ENCODE data around the gene EFCC1.

Gene EFCC1

DNA sequence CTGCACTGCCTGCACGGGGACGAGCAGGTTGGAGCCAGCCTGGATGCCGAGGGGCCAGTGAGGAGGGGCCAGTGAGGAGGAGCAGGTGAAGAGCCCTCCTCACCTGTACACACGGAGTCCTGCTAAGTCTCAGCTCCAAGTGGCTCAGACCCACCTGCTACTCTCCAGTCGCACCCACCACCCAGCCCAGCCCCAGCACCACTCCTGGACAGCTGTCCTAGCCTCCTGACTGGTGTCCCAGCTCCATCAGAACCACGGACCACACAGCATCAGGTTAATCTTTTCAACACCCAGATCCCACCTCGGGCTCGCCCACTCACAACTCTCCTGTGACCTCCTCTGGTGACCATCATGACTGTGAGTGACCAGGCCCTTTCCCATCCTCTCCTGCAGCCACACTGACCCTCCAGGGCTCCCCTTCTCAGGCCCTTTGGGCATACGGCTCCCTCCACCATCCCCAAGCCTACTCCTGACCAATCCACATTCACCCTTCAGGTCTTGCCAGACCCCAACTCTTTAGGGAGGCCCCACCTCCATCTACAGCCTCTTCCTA is 13.8 kb downstream of the EFCC1 start:
- no peak for TF ChIP-seq EZH2phosphoT487 (IDR thresholded peaks at IDR 0.05; ENCODE audit: borderline replicate concordance, low read length)
- TF ChIP-seq, protein P1, sequence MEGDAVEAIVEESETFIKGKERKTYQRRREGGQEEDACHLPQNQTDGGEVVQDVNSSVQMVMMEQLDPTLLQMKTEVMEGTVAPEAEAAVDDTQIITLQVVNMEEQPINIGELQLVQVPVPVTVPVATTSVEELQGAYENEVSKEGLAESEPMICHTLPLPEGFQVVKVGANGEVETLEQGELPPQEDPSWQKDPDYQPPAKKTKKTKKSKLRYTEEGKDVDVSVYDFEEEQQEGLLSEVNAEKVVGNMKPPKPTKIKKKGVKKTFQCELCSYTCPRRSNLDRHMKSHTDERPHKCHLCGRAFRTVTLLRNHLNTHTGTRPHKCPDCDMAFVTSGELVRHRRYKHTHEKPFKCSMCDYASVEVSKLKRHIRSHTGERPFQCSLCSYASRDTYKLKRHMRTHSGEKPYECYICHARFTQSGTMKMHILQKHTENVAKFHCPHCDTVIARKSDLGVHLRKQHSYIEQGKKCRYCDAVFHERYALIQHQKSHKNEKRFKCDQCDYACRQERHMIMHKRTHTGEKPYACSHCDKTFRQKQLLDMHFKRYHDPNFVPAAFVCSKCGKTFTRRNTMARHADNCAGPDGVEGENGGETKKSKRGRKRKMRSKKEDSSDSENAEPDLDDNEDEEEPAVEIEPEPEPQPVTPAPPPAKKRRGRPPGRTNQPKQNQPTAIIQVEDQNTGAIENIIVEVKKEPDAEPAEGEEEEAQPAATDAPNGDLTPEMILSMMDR (IDR thresholded peaks at IDR 0.05; ENCODE audit: low read depth, low read length, poor library complexity, severe bottlenecking): no peak
- Histone ChIP-seq H3K9me2 (replicated peaks; ENCODE audit: control insufficient read depth, low read length) (no peaks in the 10 kb centered on the region), H3K9me3 (ENCODE audit: control insufficient read depth, insufficient read depth, low read length) (no peaks in the 10 kb centered on the region), H3F3A (ENCODE audit: control insufficient read depth, insufficient read depth) (no peaks in the 10 kb centered on the region), H3K36me3 (ENCODE audit: control insufficient read depth, low read length) (no peaks in the 10 kb centered on the region), H3K27ac (ENCODE audit: low read depth, low read length) (no peak overlapping the region), H4K20me1 (ENCODE audit: control insufficient read depth, insufficient read depth, low read depth, low read length) (no peaks in the 10 kb centered on the region), H3K4me3 (ENCODE audit: low read length) (no peak overlapping the region), H3K4me2 (ENCODE audit: low read length) (no peak overlapping the region), H3K79me2 (ENCODE audit: control insufficient read depth, low read length) (no peaks in the 10 kb centered on the region), H3K4me1 (ENCODE audit: control insufficient read depth, low read length) (peaks cover 30% of the 10 kb centered on the region), H3K27me3 (ENCODE audit: control insufficient read depth, low read length) (no peaks in the 10 kb centered on the region)

DNA sequence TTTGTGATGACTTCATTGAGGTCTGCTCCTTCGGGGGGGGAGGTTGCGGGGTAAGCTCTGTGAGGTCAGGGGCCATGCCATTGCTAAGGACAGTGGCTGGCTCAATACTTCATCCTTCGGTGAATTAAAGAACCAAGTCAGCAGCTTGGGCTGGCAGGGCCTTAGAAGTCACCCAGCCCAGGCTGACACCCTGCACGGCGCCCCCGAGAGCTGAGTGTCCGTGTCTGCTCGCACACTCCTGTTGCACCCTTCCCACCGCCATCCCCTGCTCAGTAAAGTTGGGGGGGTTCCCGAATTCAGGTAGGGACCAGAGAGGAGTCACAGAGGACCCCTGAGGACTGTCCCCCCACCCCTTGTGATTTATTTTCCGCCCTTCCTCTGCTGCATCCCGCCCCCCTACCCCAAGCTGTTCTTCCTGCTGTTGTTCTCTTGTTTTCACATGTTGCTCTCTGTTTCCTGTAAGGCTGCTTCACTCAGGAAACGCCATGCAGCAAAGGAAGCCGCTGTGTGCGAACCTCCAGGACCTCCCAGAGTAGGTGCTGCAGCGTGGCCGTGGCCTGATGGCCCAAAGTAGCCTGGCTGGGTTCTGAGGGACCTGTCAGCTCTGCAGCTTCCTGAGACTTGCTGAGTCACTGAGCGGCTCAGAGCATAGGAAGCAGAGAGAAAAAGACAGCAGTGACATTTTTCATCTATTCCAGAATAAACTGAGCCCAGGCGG is 14.4 kb downstream of the EFCC1 start:
- Histone ChIP-seq H3K27ac (ENCODE audit: low read depth, low read length) (peak overlapping the region; percentile 47), H3K4me3 (ENCODE audit: low read length) (peak overlapping the region; percentile 46), H3K4me1 (ENCODE audit: control insufficient read depth, low read length) (peaks cover 30% of the 10 kb centered on the region), H3K27me3 (ENCODE audit: control insufficient read depth, low read length) (no peaks in the 10 kb centered on the region), H3K9me3 (ENCODE audit: control insufficient read depth, insufficient read depth, low read length) (no peaks in the 10 kb centered on the region), H3K36me3 (ENCODE audit: control insufficient read depth, low read length) (no peaks in the 10 kb centered on the region), H3K9me2 (replicated peaks; ENCODE audit: control insufficient read depth, low read length) (no peaks in the 10 kb centered on the region), H3K4me2 (ENCODE audit: low read length) (peak overlapping the region; percentile 63), H4K20me1 (ENCODE audit: control insufficient read depth, insufficient read depth, low read depth, low read length) (no peaks in the 10 kb centered on the region), H3F3A (ENCODE audit: control insufficient read depth, insufficient read depth) (no peaks in the 10 kb centered on the region), H3K79me2 (ENCODE audit: control insufficient read depth, low read length) (no peaks in the 10 kb centered on the region)
- TF ChIP-seq, protein P1 (IDR thresholded peaks at IDR 0.05; ENCODE audit: low read depth, low read length, poor library complexity, severe bottlenecking): no peak
- TF ChIP-seq EZH2phosphoT487 (IDR thresholded peaks at IDR 0.05; ENCODE audit: borderline replicate concordance, low read length): no peak

DNA sequence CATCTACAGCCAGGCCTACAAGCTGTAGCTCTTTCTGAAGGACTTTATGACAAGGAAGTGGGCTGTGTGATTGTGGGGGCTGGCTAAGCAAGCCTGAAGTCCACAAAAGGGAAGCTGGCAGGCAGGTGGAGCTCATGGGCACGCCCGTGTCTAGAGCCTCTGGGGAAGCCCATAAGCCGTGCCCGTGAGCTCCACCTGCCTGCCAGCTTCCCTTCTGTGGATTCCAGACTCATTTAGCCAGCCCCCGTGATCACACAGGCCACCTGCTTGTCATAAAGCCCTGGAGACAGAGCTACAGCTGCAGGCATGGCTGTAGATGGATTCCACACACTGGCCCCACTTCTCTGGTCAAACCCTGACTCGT is 15.2 kb downstream of the EFCC1 start:
- Histone ChIP-seq H3F3A (ENCODE audit: control insufficient read depth, insufficient read depth) (no peaks in the 10 kb centered on the region), H3K9me2 (replicated peaks; ENCODE audit: control insufficient read depth, low read length) (no peaks in the 10 kb centered on the region), H3K9me3 (ENCODE audit: control insufficient read depth, insufficient read depth, low read length) (no peaks in the 10 kb centered on the region), H3K4me2 (ENCODE audit: low read length) (peak overlapping the region; percentile 63), H3K4me1 (ENCODE audit: control insufficient read depth, low read length) (peaks cover 30% of the 10 kb centered on the region), H3K4me3 (ENCODE audit: low read length) (peak overlapping the region; percentile 46), H3K27ac (ENCODE audit: low read depth, low read length) (peak overlapping the region; percentile 47), H3K36me3 (ENCODE audit: control insufficient read depth, low read length) (no peaks in the 10 kb centered on the region), H3K27me3 (ENCODE audit: control insufficient read depth, low read length) (no peaks in the 10 kb centered on the region), H3K79me2 (ENCODE audit: control insufficient read depth, low read length) (no peaks in the 10 kb centered on the region), H4K20me1 (ENCODE audit: control insufficient read depth, insufficient read depth, low read depth, low read length) (no peaks in the 10 kb centered on the region)
- TF ChIP-seq EZH2phosphoT487 (IDR thresholded peaks at IDR 0.05; ENCODE audit: borderline replicate concordance, low read length): no peak
- TF ChIP-seq, protein P1 (IDR thresholded peaks at IDR 0.05; ENCODE audit: low read depth, low read length, poor library complexity, severe bottlenecking): peak; percentile 44
